K562 (cell line): ENCODE results near the gene SH3PXD2B. TPM values are rescaled to one million over a fixed set of nuclear protein-coding genes. Genes with fewer than 3 reads are reported as not detected.

ENCODE experiments used
- ATAC-seq: fragments of 200-7000 bp; cut with Tn5 transposase; 3 replicates; pipeline ENCODE4 v1.9.1; 2020; ENCODE audit warnings: moderate library complexity
- BruUV-seq: library from RNA; stranded (reverse); fragments of 400-500 nt; replicated peaks from 2 replicates; lab custom pipeline; 2021; lab: Mats Ljungman, UMichigan
- CTCF ChIA-PET: fragments of 300-600 bp; formaldehyde crosslinking; extraction: SDS; loops from one replicate; lab custom pipeline; 2021; ENCODE audit warnings: low intra/inter-chr PET ratio; lab: Yijun Ruan, JAX
- POLR2A ChIA-PET: fragments of 300-600, 350-650 bp; sonication (Branson Sonifier 250); formaldehyde crosslinking; extraction: SDS; loops from one replicate; lab custom pipeline; 2021; ENCODE audit warnings: antibody characterized with exemption, inconsistent platforms; lab: Yijun Ruan, JAX
- DNase-seq, 4 experiments: peaks; one replicate each; pipeline versions ENCODE4 v3.0.0 to v3.0.0-alpha.2; 2011 to 2018; ENCODE audit warnings: low spot score in 3 of 4, mixed read lengths in 3 of 4; ENCODE audit errors: extremely low read depth in 1 of 4
- FAIRE-seq: peaks from 2 replicates; lab custom pipeline; 2011; peaks lifted over from hg19 to GRCh38; lab: Jason Lieb, UNC
- H2AFZ ChIP-seq: 2 replicates; pipeline ENCODE4 v1.6.0; 2011; ENCODE audit warnings: low read depth, low read length, control low read depth, inconsistent platforms
- H3K27ac ChIP-seq: fragments of 200-600 bp; 3 replicates; pipeline ENCODE4 v1.8.0; 2011; ENCODE audit warnings: low read depth, mild to moderate bottlenecking, control low read depth, inconsistent platforms, low read length, moderate library complexity, mixed read lengths; ENCODE audit errors: extremely low read depth
- H3K27me3 ChIP-seq, 2 experiments: fragments of 300-600 bp in 1 of 2; 2 replicates in 1 of 2; 3 replicates in 1 of 2; pipeline versions ENCODE4 v1.6.0 to v1.8.0; 2011; ENCODE audit warnings: inconsistent platforms in 2 of 2, low read length in 2 of 2, mild to moderate bottlenecking in 1 of 2, mixed read lengths in 1 of 2, moderate library complexity in 1 of 2; ENCODE audit not compliant: control insufficient read depth in 2 of 2, insufficient read depth in 2 of 2
- H3K36me3 ChIP-seq: fragments of 300-600 bp; 3 replicates; pipeline ENCODE4 v1.8.0; 2011; ENCODE audit warnings: mild to moderate bottlenecking, low read length, inconsistent platforms; ENCODE audit not compliant: control insufficient read depth, insufficient read depth
- H3K4me1 ChIP-seq, 2 experiments: fragments of 200-600 bp in 1 of 2; replicated peaks in 1 of 2; 2 replicates in 1 of 2; 3 replicates in 1 of 2; pipeline versions ENCODE4 v1.5.1 to v1.8.0; 2011; ENCODE audit warnings: inconsistent platforms in 2 of 2, low read length in 2 of 2, mild to moderate bottlenecking in 1 of 2, mixed read lengths in 1 of 2, moderate library complexity in 1 of 2; ENCODE audit not compliant: control insufficient read depth in 2 of 2, insufficient read depth in 2 of 2
- H3K4me2 ChIP-seq: 2 replicates; pipeline ENCODE4 v1.6.1; 2011; ENCODE audit warnings: low read length, control low read depth, inconsistent platforms, mixed read lengths; ENCODE audit not compliant: insufficient read depth
- H3K4me3 ChIP-seq: fragments of 200-600 bp; sonication (generic), shearing (Covaris generic); 2 replicates; pipeline ENCODE4 v1.5.1; 2016; ENCODE audit warnings: control low read depth, inconsistent platforms
- H3K79me2 ChIP-seq: fragments of 200-600 bp; 3 replicates; pipeline ENCODE4 v1.8.0; 2011; ENCODE audit warnings: low read length, inconsistent platforms; ENCODE audit not compliant: control insufficient read depth, insufficient read depth
- H3K9ac ChIP-seq, 2 experiments: 2 replicates each; pipeline versions ENCODE4 v1.6.0 to v1.6.1; 2011; ENCODE audit warnings: low read depth in 2 of 2, low read length in 2 of 2, control low read depth in 1 of 2, inconsistent platforms in 1 of 2, mild to moderate bottlenecking in 1 of 2, mixed read lengths in 1 of 2; ENCODE audit not compliant: insufficient read depth in 1 of 2
- H3K9me1 ChIP-seq: one replicate; pipeline ENCODE4 v1.6.0; 2011; ENCODE audit warnings: inconsistent platforms, mild to moderate bottlenecking, low read length, moderate library complexity; ENCODE audit not compliant: control insufficient read depth, insufficient read depth
- H3K9me3 ChIP-seq: replicated peaks from 2 replicates; pipeline ENCODE4 v1.5.1; 2011; ENCODE audit warnings: low read depth, low read length, inconsistent platforms; ENCODE audit not compliant: control insufficient read depth, insufficient read depth
- H4K20me1 ChIP-seq: replicated peaks from 2 replicates; pipeline ENCODE4 v1.6.1; 2011; ENCODE audit warnings: low read length, inconsistent platforms, mixed read lengths; ENCODE audit not compliant: control insufficient read depth, insufficient read depth
- CBX3 ChIP-seq, 2 experiments: IDR thresholded peaks; 1 replicate in 1 of 2; 2 replicates in 1 of 2; pipeline ENCODE4 v1.6.1; 2012; ENCODE audit warnings: inconsistent platforms in 2 of 2, low read length in 2 of 2, borderline replicate concordance in 1 of 2, control low read depth in 1 of 2
- MAFF ChIP-seq: IDR thresholded peaks from 2 replicates; pipeline ENCODE4 v1.6.1; 2012; ENCODE audit warnings: low read length, improper control_type of control experiment
- NR1H2 ChIP-seq: sonication (generic); formaldehyde crosslinking; IDR thresholded peaks from 2 replicates; pipeline ENCODE4 v1.4.0; 2020; ENCODE audit warnings: mild to moderate bottlenecking, missing genetic modification reagents
- RUNX1 ChIP-seq: sonication (generic); IDR thresholded peaks from 2 replicates; pipeline ENCODE4 v1.6.1; 2016; ENCODE audit warnings: antibody characterized with exemption, low read depth
- SRSF7 ChIP-seq: fragments of 200-400 bp; formaldehyde crosslinking; optimal IDR thresholded peaks from 2 replicates; pipeline ENCODE3; 2017; ENCODE audit warnings: mild to moderate bottlenecking, low read depth, low read length
- TEAD4 ChIP-seq, 2 experiments: sonication (generic) in 1 of 2; formaldehyde crosslinking in 1 of 2; IDR thresholded peaks; 2 replicates each; pipeline versions ENCODE4 v1.6.1 to v1.8.0; 2012 to 2022; ENCODE audit warnings: borderline replicate concordance in 1 of 2, inconsistent platforms in 1 of 2, low read length in 1 of 2, mild to moderate bottlenecking in 1 of 2, missing genetic modification reagents in 1 of 2
- ZNF274 ChIP-seq: IDR thresholded peaks from 2 replicates; pipeline ENCODE4 v1.6.1; 2011; ENCODE audit warnings: low read depth, mild to moderate bottlenecking, low read length, moderate library complexity, borderline replicate concordance
- ZNF668 ChIP-seq: fragments of 250-450 bp; sonication (Bioruptor Pico); IDR thresholded peaks from 2 replicates; pipeline ENCODE4 v1.8.0; 2022; ENCODE audit warnings: mild to moderate bottlenecking, inconsistent platforms
- ZSCAN29 ChIP-seq: fragments of 450-650 bp; IDR thresholded peaks from 2 replicates; pipeline ENCODE4 v1.6.1; 2017
- in situ Hi-C: fragments of 300-500 bp; cut with MboI; formaldehyde crosslinking; loops from 4 replicates; pipeline ENCODE4 v1.15.0; 2018; ENCODE audit warnings: inconsistent platforms, mixed read lengths
- intact Hi-C: fragments of 100-400 bp; cut with micrococcal nuclease; formaldehyde crosslinking; loops from 2 replicates; pipeline ENCODE4 v1.14.2; 2022
- polyA plus RNA-seq, 8 experiments: library from polyadenylated mRNA; depleted of rRNA in 4 of 8; stranded (reverse) in 5 of 8; unstranded in 3 of 8; fragments of >200 nt; fragmentation: Nextera tagmentation in 2 of 8; fragmentation: Illumina TruSeq in 1 of 8; extraction: Ambion mirVana in 2 of 8; extraction: Trizol in 1 of 8; gene quantifications; 2 replicates each; pipeline versions ENCODE4 v1.2.1 to v1.2.3, GENCODE V29; 2011 to 2014; ENCODE audit warnings: inconsistent platforms in 1 of 8, missing spikeins in 1 of 8
- total RNA-seq, 7 experiments: library from RNA; depleted of rRNA in 6 of 7; stranded (reverse); fragments of >200 nt in 6 of 7; fragmentation: Illumina TruSeq in 2 of 7; extraction: Trizol in 2 of 7; gene quantifications; 2 replicates each; pipeline versions ENCODE4 v1.2.1 to v1.2.3, GENCODE V29; 2011 to 2021; ENCODE audit warnings: low replicate concordance in 1 of 7
- TF ChIP-seq, protein P1 (sequence below), 2 experiments: fragments of 450-650 bp; IDR thresholded peaks; 2 replicates each; pipeline ENCODE4 v1.6.1; 2016
- TF ChIP-seq, protein P2 (sequence below): sonication (generic); formaldehyde crosslinking; IDR thresholded peaks from 2 replicates; pipeline ENCODE4 v1.8.0; 2023; ENCODE audit warnings: mild to moderate bottlenecking, missing genetic modification reagents
- TF ChIP-seq, protein P3 (sequence below): sonication (generic); formaldehyde crosslinking; IDR thresholded peaks from 2 replicates; pipeline ENCODE4 v1.9.0; 2022; ENCODE audit warnings: mild to moderate bottlenecking, missing genetic modification reagents

The SH3PXD2B gene
- total and polyA plus RNA-seq, 9 of the 15 experiments (the other 6 are each of a cell fraction or from before 2014, with no cell fraction given) = 0.04 to 0.66 (median 0.19) TPM

DNA sequence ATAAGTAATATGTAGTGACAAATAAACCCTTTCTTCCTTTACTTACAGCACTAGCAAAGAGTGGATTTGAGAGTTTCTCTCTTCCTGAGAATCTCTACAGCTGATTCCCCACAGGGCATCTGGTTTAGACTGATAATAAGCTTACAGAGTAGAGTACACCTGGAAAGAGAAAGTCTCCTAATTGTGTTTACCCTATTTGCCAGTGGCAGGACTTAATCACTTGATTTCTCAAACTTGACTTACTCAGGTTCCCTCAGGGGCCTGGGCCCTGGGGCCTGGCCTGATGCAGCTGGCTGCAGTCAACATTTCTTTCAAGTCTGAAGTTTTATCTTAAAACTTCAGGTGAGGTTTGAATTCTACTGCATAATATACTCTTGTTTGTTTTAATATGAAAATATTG is 132.7 kb downstream of the SH3PXD2B start:
- Histone ChIP-seq H3K36me3 (no peaks in the 10 kb centered on the region), H3K9ac (no peak overlapping the region), H3K27ac (no peak overlapping the region), H3K9me1 (no peaks in the 10 kb centered on the region), H3K4me3 (no peak overlapping the region), H3K79me2 (no peaks in the 10 kb centered on the region), H3K4me2 (no peak overlapping the region), H3K4me1 (no peaks in the 10 kb centered on the region), H4K20me1 (no peaks in the 10 kb centered on the region), H3K9me3 (no peaks in the 10 kb centered on the region), H3K27me3 (peaks cover 11 to 36% of the 10 kb centered on the region in 2 experiments; a peak in 4 of 5 replicates), H2AFZ (no peak overlapping the region)
- in situ Hi-C loops = no loop called here
- FAIRE-seq = no peak
- no TSS peak for BruUV-seq
- CTCF ChIA-PET = no interaction called here
- no peak for ATAC-seq
- intact Hi-C loops = no loop called here
- TF ChIP-seq RUNX1 (no peak), CBX3 (IDR thresholded peaks at IDR 0.05; ENCODE audit: borderline replicate concordance in 1 of 2, low read length in 2 of 2) (no peak), ZNF668 (no peak), TEAD4 (IDR thresholded peaks at IDR 0.05; ENCODE audit: low read length) (no peak), TEAD4 (CRISPR knock-in tag; IDR thresholded peaks at IDR 0.05; ENCODE audit: borderline replicate concordance) (no peak), ZNF274 (no peak), SRSF7 (no peak), NR1H2 (CRISPR knock-in tag) (no peak), MAFF (no peak), ZSCAN29 (no peak)
- TF ChIP-seq, protein P1, sequence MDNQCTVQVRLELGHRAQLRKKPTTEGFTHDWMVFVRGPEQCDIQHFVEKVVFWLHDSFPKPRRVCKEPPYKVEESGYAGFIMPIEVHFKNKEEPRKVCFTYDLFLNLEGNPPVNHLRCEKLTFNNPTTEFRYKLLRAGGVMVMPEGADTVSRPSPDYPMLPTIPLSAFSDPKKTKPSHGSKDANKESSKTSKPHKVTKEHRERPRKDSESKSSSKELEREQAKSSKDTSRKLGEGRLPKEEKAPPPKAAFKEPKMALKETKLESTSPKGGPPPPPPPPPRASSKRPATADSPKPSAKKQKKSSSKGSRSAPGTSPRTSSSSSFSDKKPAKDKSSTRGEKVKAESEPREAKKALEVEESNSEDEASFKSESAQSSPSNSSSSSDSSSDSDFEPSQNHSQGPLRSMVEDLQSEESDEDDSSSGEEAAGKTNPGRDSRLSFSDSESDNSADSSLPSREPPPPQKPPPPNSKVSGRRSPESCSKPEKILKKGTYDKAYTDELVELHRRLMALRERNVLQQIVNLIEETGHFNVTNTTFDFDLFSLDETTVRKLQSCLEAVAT (IDR thresholded peaks at IDR 0.05) = no peak
- TF ChIP-seq, protein P2, sequence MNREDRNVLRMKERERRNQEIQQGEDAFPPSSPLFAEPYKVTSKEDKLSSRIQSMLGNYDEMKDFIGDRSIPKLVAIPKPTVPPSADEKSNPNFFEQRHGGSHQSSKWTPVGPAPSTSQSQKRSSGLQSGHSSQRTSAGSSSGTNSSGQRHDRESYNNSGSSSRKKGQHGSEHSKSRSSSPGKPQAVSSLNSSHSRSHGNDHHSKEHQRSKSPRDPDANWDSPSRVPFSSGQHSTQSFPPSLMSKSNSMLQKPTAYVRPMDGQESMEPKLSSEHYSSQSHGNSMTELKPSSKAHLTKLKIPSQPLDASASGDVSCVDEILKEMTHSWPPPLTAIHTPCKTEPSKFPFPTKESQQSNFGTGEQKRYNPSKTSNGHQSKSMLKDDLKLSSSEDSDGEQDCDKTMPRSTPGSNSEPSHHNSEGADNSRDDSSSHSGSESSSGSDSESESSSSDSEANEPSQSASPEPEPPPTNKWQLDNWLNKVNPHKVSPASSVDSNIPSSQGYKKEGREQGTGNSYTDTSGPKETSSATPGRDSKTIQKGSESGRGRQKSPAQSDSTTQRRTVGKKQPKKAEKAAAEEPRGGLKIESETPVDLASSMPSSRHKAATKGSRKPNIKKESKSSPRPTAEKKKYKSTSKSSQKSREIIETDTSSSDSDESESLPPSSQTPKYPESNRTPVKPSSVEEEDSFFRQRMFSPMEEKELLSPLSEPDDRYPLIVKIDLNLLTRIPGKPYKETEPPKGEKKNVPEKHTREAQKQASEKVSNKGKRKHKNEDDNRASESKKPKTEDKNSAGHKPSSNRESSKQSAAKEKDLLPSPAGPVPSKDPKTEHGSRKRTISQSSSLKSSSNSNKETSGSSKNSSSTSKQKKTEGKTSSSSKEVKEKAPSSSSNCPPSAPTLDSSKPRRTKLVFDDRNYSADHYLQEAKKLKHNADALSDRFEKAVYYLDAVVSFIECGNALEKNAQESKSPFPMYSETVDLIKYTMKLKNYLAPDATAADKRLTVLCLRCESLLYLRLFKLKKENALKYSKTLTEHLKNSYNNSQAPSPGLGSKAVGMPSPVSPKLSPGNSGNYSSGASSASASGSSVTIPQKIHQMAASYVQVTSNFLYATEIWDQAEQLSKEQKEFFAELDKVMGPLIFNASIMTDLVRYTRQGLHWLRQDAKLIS (CRISPR knock-in tag) = no peak
- TF ChIP-seq, protein P3, sequence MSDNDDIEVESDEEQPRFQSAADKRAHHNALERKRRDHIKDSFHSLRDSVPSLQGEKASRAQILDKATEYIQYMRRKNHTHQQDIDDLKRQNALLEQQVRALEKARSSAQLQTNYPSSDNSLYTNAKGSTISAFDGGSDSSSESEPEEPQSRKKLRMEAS (CRISPR knock-in tag) = no peak
- POLR2A ChIA-PET = interaction anchor here (1.0 kb wide), 1 partner anchor 81 kb away, joined by 3 read pairs; no protein-coding TSS in a partner anchor
- no peak for DNase-seq
